Thyroid gland (tissue), 4 donors: Measurements from ENCODE around the gene DSP. TPM values are rescaled to one million over a fixed set of nuclear protein-coding genes. Genes with fewer than 3 reads are reported as not detected.

Experiments used
- DNase-seq, 2 donors: peaks; one replicate each; pipeline ENCODE4 v3.0.0-alpha.2; 2019
- H3K27ac ChIP-seq, 3 donors: fragments of 200-600 bp; sonication (generic); 1 replicate in 2 of 3; 2 replicates in 1 of 3; pipeline ENCODE4 v1.5.1; 2016 to 2019; ENCODE audit warnings: mild to moderate bottlenecking in 1 of 3, moderate library complexity in 1 of 3
- H3K27me3 ChIP-seq: fragments of 200-600 bp; sonication (generic); one replicate; pipeline ENCODE4 v1.5.1; 2019
- H3K36me3 ChIP-seq, 2 donors: fragments of 200-600 bp; sonication (generic); one replicate each; pipeline ENCODE4 v1.5.1; 2016 to 2019
- H3K4me1 ChIP-seq, 2 donors: fragments of 200-600 bp; sonication (generic); one replicate each; pipeline ENCODE4 v1.5.1; 2017 to 2019
- H3K4me3 ChIP-seq, 3 donors: fragments of 200-600 bp; sonication (generic); replicated peaks in 1 of 3; 1 replicate in 2 of 3; 2 replicates in 1 of 3; pipeline ENCODE4 v1.5.1; 2016; ENCODE audit warnings: mild to moderate bottlenecking in 1 of 3
- H3K9me3 ChIP-seq: fragments of 200-600 bp; sonication (generic); one replicate; pipeline ENCODE4 v1.5.1; 2017
- POLR2A ChIP-seq, 2 donors: fragments of 450-650 bp; IDR thresholded peaks; one replicate each; pipeline ENCODE4 v1.6.1; 2017; ENCODE audit warnings: antibody characterized with exemption in 2 of 2, mild to moderate bottlenecking in 2 of 2, moderate library complexity in 1 of 2
- WGBS, 2 donors: methylation state at CpG; one replicate each; pipeline ENCODE4 v1.1.5; 2017; 5-methylcytosine and 5-hydroxymethylcytosine counted together
- intact Hi-C: fragments of 100-400 bp; cut with DNase I; formaldehyde crosslinking; loops from one replicate; pipeline ENCODE4 v1.15.1; 2023
- total RNA-seq, 4 donors: library from RNA; depleted of rRNA; stranded (reverse); fragments of >200 nt; gene quantifications; one replicate each; pipeline ENCODE4 v1.2.3, GENCODE V29; 2016
- TF ChIP-seq, protein P1 (sequence below), 6 experiments: fragments of 200-600 bp in 3 of 6; fragments of 450-650 bp in 3 of 6; sonication (generic) in 3 of 6; IDR thresholded peaks; one replicate each; pipeline ENCODE4 v1.5.1; 2016 to 2019; ENCODE audit warnings: antibody characterized with exemption in 6 of 6, mild to moderate bottlenecking in 2 of 6, inconsistent platforms in 1 of 6, moderate library complexity in 1 of 6

The DSP gene
- total RNA-seq, 4 donors from 2014 or later: 122 to 176 (median 145) TPM

DNA sequence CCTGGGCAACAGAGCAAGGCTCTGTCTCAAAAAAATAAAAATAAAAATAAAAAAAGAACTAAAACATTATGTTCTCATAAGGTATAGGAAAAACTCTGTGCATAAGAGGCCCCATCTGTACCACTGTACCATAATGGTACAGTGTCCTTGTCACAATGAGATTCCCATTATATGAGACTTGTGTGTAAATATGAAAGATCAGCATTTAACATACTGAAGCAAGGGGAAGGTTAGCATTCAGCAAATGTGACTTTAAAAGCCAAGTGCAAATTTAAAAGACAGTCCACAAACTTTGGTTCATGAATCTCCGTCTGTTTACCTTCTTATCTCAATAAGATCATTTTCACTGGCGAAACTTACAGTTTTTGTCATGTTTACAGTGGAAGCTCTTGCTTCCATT is 16.2 kb downstream of the DSP start:
- no peak overlapping the region for H3K27ac ChIP-seq
- peaks cover 9 to 38% of the 10 kb centered on the region in 2 donors for H3K4me1 ChIP-seq
- no peaks in the 10 kb centered on the region for H3K27me3 ChIP-seq
- TF ChIP-seq POLR2A (IDR thresholded peaks at IDR 0.05): no peak
- TF ChIP-seq, protein P1, sequence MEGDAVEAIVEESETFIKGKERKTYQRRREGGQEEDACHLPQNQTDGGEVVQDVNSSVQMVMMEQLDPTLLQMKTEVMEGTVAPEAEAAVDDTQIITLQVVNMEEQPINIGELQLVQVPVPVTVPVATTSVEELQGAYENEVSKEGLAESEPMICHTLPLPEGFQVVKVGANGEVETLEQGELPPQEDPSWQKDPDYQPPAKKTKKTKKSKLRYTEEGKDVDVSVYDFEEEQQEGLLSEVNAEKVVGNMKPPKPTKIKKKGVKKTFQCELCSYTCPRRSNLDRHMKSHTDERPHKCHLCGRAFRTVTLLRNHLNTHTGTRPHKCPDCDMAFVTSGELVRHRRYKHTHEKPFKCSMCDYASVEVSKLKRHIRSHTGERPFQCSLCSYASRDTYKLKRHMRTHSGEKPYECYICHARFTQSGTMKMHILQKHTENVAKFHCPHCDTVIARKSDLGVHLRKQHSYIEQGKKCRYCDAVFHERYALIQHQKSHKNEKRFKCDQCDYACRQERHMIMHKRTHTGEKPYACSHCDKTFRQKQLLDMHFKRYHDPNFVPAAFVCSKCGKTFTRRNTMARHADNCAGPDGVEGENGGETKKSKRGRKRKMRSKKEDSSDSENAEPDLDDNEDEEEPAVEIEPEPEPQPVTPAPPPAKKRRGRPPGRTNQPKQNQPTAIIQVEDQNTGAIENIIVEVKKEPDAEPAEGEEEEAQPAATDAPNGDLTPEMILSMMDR (IDR thresholded peaks at IDR 0.05): no peak
- WGBS, 2 donors: 94 to 96% methylated on average over 2 of the region's 2 CpGs
- H3K4me3 ChIP-seq: no peak overlapping the region
- peaks cover 0 to 11% of the 10 kb centered on the region in 2 donors for H3K36me3 ChIP-seq
- H3K9me3 ChIP-seq: no peaks in the 10 kb centered on the region
- intact Hi-C loops: no loop called here
- no peak for DNase-seq

DNA sequence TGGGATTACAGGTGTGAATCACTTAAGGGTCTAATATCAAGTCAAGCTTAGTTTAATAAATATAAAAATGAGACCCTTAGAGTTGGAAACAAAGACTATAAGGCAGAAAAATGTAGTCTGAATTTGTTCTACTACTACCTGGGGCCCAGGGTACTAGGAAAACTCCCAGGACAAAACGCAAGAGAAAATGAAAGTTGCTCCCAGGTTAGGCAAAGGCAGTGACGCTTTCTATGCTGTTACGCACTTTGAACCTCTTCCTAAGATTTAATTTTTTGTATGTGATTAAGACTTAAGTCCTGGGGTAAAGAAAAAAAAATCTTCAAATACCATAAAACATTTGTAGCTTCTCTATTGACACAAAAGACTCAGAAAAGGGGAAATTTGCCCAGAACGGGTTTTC is 17.3 kb downstream of the DSP start:
- intact Hi-C loops: no loop called here
- peak overlapping the region in 1 of 3 donors; percentile 17 for H3K27ac ChIP-seq
- 93 to 94% methylated on average over 4 of the region's 4 CpGs for WGBS, 2 donors

DNA sequence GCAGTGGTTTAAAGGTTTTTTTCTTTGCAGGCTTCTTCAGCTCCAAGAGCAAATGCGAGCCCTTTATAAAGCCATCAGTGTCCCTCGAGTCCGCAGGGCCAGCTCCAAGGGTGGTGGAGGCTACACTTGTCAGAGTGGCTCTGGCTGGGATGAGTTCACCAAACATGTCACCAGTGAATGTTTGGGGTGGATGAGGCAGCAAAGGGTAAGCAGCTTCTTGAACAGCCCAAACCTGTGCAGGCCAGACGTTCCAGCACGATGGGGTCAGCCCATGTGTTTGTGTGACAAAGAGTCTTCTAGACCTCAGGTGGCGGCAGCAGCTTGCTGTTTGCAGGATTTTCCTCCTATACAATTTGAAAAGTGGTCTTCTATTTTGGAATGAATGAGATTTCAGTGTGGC is 17.7 kb downstream of the DSP start:
- H3K4me3 ChIP-seq: no peak overlapping the region
- H3K9me3 ChIP-seq: no peaks in the 10 kb centered on the region
- 82 to 83% methylated on average over 5 to 6 of the region's 6 CpGs for WGBS, 2 donors
- intact Hi-C loops: no loop called here
- TF ChIP-seq, protein P1 (IDR thresholded peaks at IDR 0.05): no peak
- no peak for TF ChIP-seq POLR2A (IDR thresholded peaks at IDR 0.05)
- H3K36me3 ChIP-seq: peaks cover 10 to 11% of the 10 kb centered on the region in 2 donors
- H3K4me1 ChIP-seq: peaks cover 9 to 31% of the 10 kb centered on the region in 2 donors
- no peak for DNase-seq
- H3K27ac ChIP-seq: peak overlapping the region in 1 of 3 donors; percentile 17
- H3K27me3 ChIP-seq: no peaks in the 10 kb centered on the region

More for the DNA sequence above, 17.3 kb downstream of the DSP start:
- H3K36me3 ChIP-seq: peaks cover 6 to 11% of the 10 kb centered on the region in 2 donors
- DNase-seq: no peak
- H3K9me3 ChIP-seq: no peaks in the 10 kb centered on the region
- peaks cover 9 to 34% of the 10 kb centered on the region in 2 donors for H3K4me1 ChIP-seq
- no peaks in the 10 kb centered on the region for H3K27me3 ChIP-seq
- H3K4me3 ChIP-seq: no peak overlapping the region
- TF ChIP-seq POLR2A (IDR thresholded peaks at IDR 0.05): no peak
- TF ChIP-seq, protein P1 (IDR thresholded peaks at IDR 0.05): no peak

DNA sequence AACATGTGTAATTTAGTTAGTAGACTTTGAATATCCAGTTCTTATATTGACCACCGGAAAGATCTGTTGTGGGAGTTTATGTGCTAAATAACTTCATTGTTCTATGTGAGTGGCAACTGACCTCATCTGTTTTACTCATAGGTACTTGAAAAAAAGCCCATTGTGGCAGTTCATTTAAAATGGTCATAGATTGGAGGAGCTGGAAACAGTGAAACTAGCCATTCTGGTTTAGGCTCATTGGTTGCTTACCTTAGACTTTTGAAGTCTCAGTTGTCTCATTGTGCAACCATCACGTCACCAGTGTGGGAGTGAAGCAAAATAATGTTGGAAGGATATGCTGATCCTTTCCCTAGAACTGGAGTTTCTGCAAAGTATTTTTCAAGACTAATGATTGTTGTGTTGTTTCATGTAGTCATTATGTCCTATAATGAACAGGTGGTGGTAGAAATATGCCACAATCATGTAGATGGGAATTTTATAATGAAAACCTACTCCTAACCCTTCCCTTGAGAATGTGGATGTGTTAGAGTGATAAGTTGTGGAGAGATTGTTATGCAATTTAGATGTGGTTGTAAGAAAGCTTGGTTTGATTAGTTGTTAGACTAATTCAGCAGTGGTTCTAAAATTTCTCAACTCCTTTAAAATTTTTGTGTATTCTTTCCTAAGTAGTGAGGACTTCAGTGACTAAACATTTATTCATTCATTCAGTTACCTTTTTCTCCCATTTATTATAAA is 18.3 kb downstream of the DSP start:
- Histone ChIP-seq H3K27ac (peak overlapping the region in 2 of 3 donors; percentile 17 to 27), H3K4me3 (no peak overlapping the region), H3K4me1 (peaks cover 9 to 25% of the 10 kb centered on the region in 2 donors), H3K27me3 (no peaks in the 10 kb centered on the region), H3K36me3 (peaks cover 10 to 11% of the 10 kb centered on the region in 2 donors), H3K9me3 (no peaks in the 10 kb centered on the region)
- DNase-seq: no peak
- no peak for TF ChIP-seq POLR2A (IDR thresholded peaks at IDR 0.05)
- TF ChIP-seq, protein P1 (IDR thresholded peaks at IDR 0.05): no peak
- intact Hi-C loops: no loop called here
- WGBS, 2 donors: 86 to 87% methylated on average over 2 of the region's 2 CpGs
